ENCODE data around the gene ROCK2.

DNA sequence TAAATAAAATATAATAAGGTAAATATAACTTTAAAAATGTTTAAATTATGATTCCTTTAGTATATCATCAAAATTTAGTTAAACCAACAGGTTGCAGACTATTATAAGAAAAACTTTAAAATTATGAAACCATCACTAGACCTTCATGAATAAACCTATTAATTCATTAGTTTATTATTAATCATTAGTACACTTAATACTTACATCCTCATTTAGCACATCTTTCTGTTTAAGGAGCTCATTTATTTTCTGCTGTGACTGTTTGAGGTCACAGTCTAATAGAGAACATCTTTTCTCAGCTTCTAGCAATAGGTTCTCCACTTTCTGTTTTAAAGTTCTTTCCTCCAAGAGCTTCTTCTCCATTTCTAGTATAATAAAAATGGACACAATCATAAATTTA, 136.4 kb downstream of the ROCK2 start:
- no peak for TF ChIP-seq CTCF (IDR thresholded peaks at IDR 0.05)
- TF ChIP-seq, protein P1, sequence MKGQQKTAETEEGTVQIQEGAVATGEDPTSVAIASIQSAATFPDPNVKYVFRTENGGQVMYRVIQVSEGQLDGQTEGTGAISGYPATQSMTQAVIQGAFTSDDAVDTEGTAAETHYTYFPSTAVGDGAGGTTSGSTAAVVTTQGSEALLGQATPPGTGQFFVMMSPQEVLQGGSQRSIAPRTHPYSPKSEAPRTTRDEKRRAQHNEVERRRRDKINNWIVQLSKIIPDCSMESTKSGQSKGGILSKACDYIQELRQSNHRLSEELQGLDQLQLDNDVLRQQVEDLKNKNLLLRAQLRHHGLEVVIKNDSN (CRISPR knock-in tag; IDR thresholded peaks at IDR 0.05), result no peak
- TF ChIP-seq ZNF263 (CRISPR knock-in tag; IDR thresholded peaks at IDR 0.05; ENCODE audit: low read depth), result no peak
- TF ChIP-seq SOX15 (CRISPR knock-in tag; IDR thresholded peaks at IDR 0.05), result no peak
- no peak for TF ChIP-seq ZNF219 (CRISPR knock-in tag; IDR thresholded peaks at IDR 0.05; ENCODE audit: borderline replicate concordance)
- TF ChIP-seq NR1H2 (CRISPR knock-in tag; IDR thresholded peaks at IDR 0.05), result no peak
- TF ChIP-seq RORB (CRISPR knock-in tag; IDR thresholded peaks at IDR 0.05), result no peak

Data from WTC11 (cell line).